HepG2 (cell line): ENCODE results near the gene TNFAIP1. TPM values are rescaled to one million over a fixed set of nuclear protein-coding genes. Genes with fewer than 3 reads are reported as not detected.

ENCODE experiments used
- ATAC-seq: fragments of 200-7000 bp; cut with Tn5 transposase; 3 replicates; pipeline ENCODE4 v1.9.1; 2020; ENCODE audit warnings: mild to moderate bottlenecking, moderate library complexity
- BruUV-seq: library from RNA; stranded (reverse); fragments of 400-500 nt; replicated peaks from 2 replicates; lab custom pipeline; 2021; lab: Mats Ljungman, UMichigan
- CTCF ChIA-PET: fragments of 300-600 bp; formaldehyde crosslinking; extraction: SDS; loops from one replicate; lab custom pipeline; 2021; ENCODE audit warnings: low total read pairs, inconsistent platforms, low intra/inter-chr PET ratio; lab: Yijun Ruan, JAX
- POLR2A ChIA-PET: fragments of 350-600 bp; sonication (Branson Sonifier 250); formaldehyde crosslinking; loops from one replicate; lab custom pipeline; 2020; ENCODE audit warnings: antibody characterized with exemption, inconsistent platforms; lab: Yijun Ruan, JAX
- DNase-seq: peaks from one replicate; pipeline ENCODE4 v3.0.0-alpha.2; 2015; ENCODE audit warnings: low spot score
- FAIRE-seq: peaks from 3 replicates; lab custom pipeline; 2011; peaks lifted over from hg19 to GRCh38; lab: Jason Lieb, UNC
- H2AFZ ChIP-seq: one replicate; pipeline ENCODE4 v1.6.1; 2011; ENCODE audit warnings: low read length, inconsistent platforms
- H3K27ac ChIP-seq: fragments of 300-600 bp; 3 replicates; pipeline ENCODE4 v1.8.0; 2011; ENCODE audit warnings: mixed run types, mild to moderate bottlenecking, mixed read lengths, low read length, inconsistent platforms; ENCODE audit not compliant: insufficient read depth; ENCODE audit errors: extremely low read length
- H3K27me3 ChIP-seq, 2 experiments: fragments of 200-600 bp in 1 of 2; 2 replicates in 1 of 2; 3 replicates in 1 of 2; pipeline versions ENCODE4 v1.6.0 to v1.8.0; 2011; ENCODE audit warnings: low read length in 2 of 2, mild to moderate bottlenecking in 2 of 2, moderate library complexity in 2 of 2, inconsistent platforms in 1 of 2; ENCODE audit not compliant: insufficient read depth in 2 of 2, control insufficient read depth in 1 of 2
- H3K36me3 ChIP-seq, 2 experiments: fragments of 200-600 bp in 1 of 2; replicated peaks in 1 of 2; 2 replicates in 1 of 2; 3 replicates in 1 of 2; pipeline versions ENCODE4 v1.5.1 to v1.8.0; 2011; ENCODE audit warnings: low read length in 2 of 2, inconsistent platforms in 1 of 2; ENCODE audit not compliant: insufficient read depth in 2 of 2, control insufficient read depth in 1 of 2
- H3K4me1 ChIP-seq: 2 replicates; pipeline ENCODE4 v1.5.1; 2012; ENCODE audit warnings: low read length, inconsistent platforms; ENCODE audit not compliant: insufficient read depth
- H3K4me2 ChIP-seq: 2 replicates; pipeline ENCODE4 v1.6.0; 2011; ENCODE audit warnings: low read depth, low read length, inconsistent platforms
- H3K4me3 ChIP-seq, 3 experiments: fragments of 200-600 bp in 1 of 3; sonication (generic), shearing (Covaris generic) in 1 of 3; replicated peaks in 1 of 3; 2 replicates each; pipeline ENCODE4 v1.5.1; 2011 to 2016; ENCODE audit warnings: low read length in 3 of 3, inconsistent platforms in 2 of 3, low read depth in 2 of 3, mild to moderate bottlenecking in 2 of 3, control low read depth in 1 of 3, mixed read lengths in 1 of 3; ENCODE audit not compliant: insufficient read depth in 1 of 3
- H3K79me2 ChIP-seq: one replicate; pipeline ENCODE4 v1.6.1; 2011; ENCODE audit warnings: low read length, inconsistent platforms; ENCODE audit not compliant: insufficient read depth
- H3K9ac ChIP-seq: 2 replicates; pipeline ENCODE4 v1.6.0; 2011; ENCODE audit warnings: mild to moderate bottlenecking, low read depth, low read length, inconsistent platforms; ENCODE audit not compliant: insufficient read depth
- H3K9me3 ChIP-seq: 2 replicates; pipeline ENCODE4 v1.5.1; 2012; ENCODE audit warnings: mild to moderate bottlenecking, low read length
- H4K20me1 ChIP-seq: 2 replicates; pipeline ENCODE4 v1.6.0; 2011; ENCODE audit warnings: inconsistent platforms, mild to moderate bottlenecking, low read length, moderate library complexity; ENCODE audit not compliant: insufficient read depth
- GABPA ChIP-seq, 2 experiments: IDR thresholded peaks; 2 replicates each; pipeline ENCODE4 v1.6.1; 2011 to 2016; ENCODE audit warnings: low read depth in 2 of 2, low read length in 1 of 2, missing biosample characterization in 1 of 2, missing genetic modification characterization in 1 of 2
- HOXA7 ChIP-seq: sonication (generic); formaldehyde crosslinking; IDR thresholded peaks from 2 replicates; pipeline ENCODE4 v1.8.1; 2022; ENCODE audit warnings: mild to moderate bottlenecking, missing genetic modification reagents, moderate library complexity
- IRF9 ChIP-seq: sonication (generic); formaldehyde crosslinking; IDR thresholded peaks from 2 replicates; pipeline ENCODE4 v1.8.0; 2022; ENCODE audit warnings: missing genetic modification reagents, mild to moderate bottlenecking, borderline replicate concordance
- KAT8 ChIP-seq: IDR thresholded peaks from 2 replicates; pipeline ENCODE4 v1.6.1; 2016; ENCODE audit warnings: missing genetic modification reagents, missing compliant biosample characterization
- PBX3 ChIP-seq: sonication (generic); formaldehyde crosslinking; IDR thresholded peaks from 2 replicates; pipeline ENCODE4 v1.8.1; 2023; ENCODE audit warnings: missing genetic modification reagents, inconsistent platforms, borderline replicate concordance
- PHF8 ChIP-seq: sonication (generic); formaldehyde crosslinking; IDR thresholded peaks from 2 replicates; pipeline ENCODE4 v1.5.0; 2020; ENCODE audit warnings: missing genetic modification reagents
- TEAD3 ChIP-seq: optimal IDR thresholded peaks from 2 replicates; pipeline ENCODE3; 2016; ENCODE audit warnings: borderline replicate concordance
- ZNF121 ChIP-seq: sonication (generic); formaldehyde crosslinking; IDR thresholded peaks from 2 replicates; pipeline ENCODE4 v1.5.0; 2020; ENCODE audit warnings: mild to moderate bottlenecking, missing genetic modification reagents
- ZNF280D ChIP-seq: sonication (generic); formaldehyde crosslinking; IDR thresholded peaks from 2 replicates; pipeline ENCODE4 v1.5.1; 2020; ENCODE audit warnings: mild to moderate bottlenecking, missing genetic modification reagents
- ZNF609 ChIP-seq: sonication (generic); formaldehyde crosslinking; IDR thresholded peaks from 2 replicates; pipeline ENCODE4 v1.4.0; 2020; ENCODE audit warnings: mild to moderate bottlenecking, missing genetic modification reagents, borderline replicate concordance
- WGBS: methylation state at CpG from one replicate; pipeline ENCODE4 v1.1.6; 2017; ENCODE audit warnings: low lambda C conversion rate; 5-methylcytosine and 5-hydroxymethylcytosine counted together
- in situ Hi-C: cut with HindIII; loops from 2 replicates; pipeline ENCODE4 v1.10.0; 2017; ENCODE audit warnings: low pct_unique_long_range_greater_than_20kb; ENCODE audit not compliant: extremely low pct_ligation_motif_present
- intact Hi-C: fragments of 100-400 bp; cut with micrococcal nuclease; formaldehyde crosslinking; loops from one replicate; pipeline ENCODE4 v1.10.0; 2022; ENCODE audit not compliant: unreplicated experiment
- polyA plus RNA-seq, 8 experiments: library from polyadenylated mRNA; depleted of rRNA in 3 of 8; stranded (reverse) in 7 of 8; unstranded in 1 of 8; fragments of >200 nt; fragmentation: Illumina TruSeq in 4 of 8; extraction: Trizol in 4 of 8; gene quantifications; 2 replicates each; pipeline versions ENCODE4 v1.2.1 to v1.2.3, GENCODE V29; 2011 to 2016; ENCODE audit warnings: low read depth in 4 of 8, missing spikeins in 1 of 8, mixed read lengths in 1 of 8; ENCODE audit not compliant: insufficient read depth in 1 of 8
- total RNA-seq, 5 experiments: library from RNA; depleted of rRNA; stranded (reverse); fragments of >200 nt; fragmentation: Illumina TruSeq; extraction: Trizol; gene quantifications; 2 replicates each; pipeline ENCODE4 v1.2.3, GENCODE V29; 2016; ENCODE audit warnings: low read depth in 1 of 5

TNFAIP1 gene
- total and polyA plus RNA-seq, 2 of the 13 experiments (the other 11 are each of a cell fraction or from before 2014, with no cell fraction given) = 17.5 to 40.6 TPM

GRCh38 chr17:28335959-28336871 lies 654 bp downstream of the TNFAIP1 start:
- H3K27ac ChIP-seq = peak overlapping the region; percentile 72
- TSS peak; percentile 73 for BruUV-seq
- H3K4me2 ChIP-seq = peak overlapping the region; percentile 80
- no peak overlapping the region for H2AFZ ChIP-seq
- CTCF ChIA-PET = no interaction called here
- FAIRE-seq (peak; percentile 37), DNase-seq (peak; percentile 82), ATAC-seq (peak; percentile 36)
- H3K9me3 ChIP-seq = no peaks in the 10 kb centered on the region
- POLR2A ChIA-PET = interaction anchor here (1.0 to 2.5 kb wide), 18 partner anchors 9 to 615 kb away, joined by 3 to 68 read pairs (median 6); partner anchors contain the start of genes ALDOC, PHF12, POLDIP2 and SLC46A1
- 8% methylated on average over 26 of the region's 29 CpGs for WGBS
- H3K9ac ChIP-seq = peak overlapping the region; percentile 89
- no peaks in the 10 kb centered on the region; a peak in 1 of 5 replicates for H3K27me3 ChIP-seq
- intact Hi-C loops (loop anchor here (1.0 kb wide), 1 partner anchor 34 kb away; the partner anchor contains the start of gene VTN), in situ Hi-C loops (no loop called here)
- H4K20me1 ChIP-seq = no peaks in the 10 kb centered on the region; the same call in 1 of the 2 replicates
- H3K4me1 ChIP-seq = peaks cover 46% of the 10 kb centered on the region
- H3K4me3 ChIP-seq = peak overlapping the region; percentile 85 to 94 (median 92)
- H3K36me3 ChIP-seq = peaks cover 8 to 18% of the 10 kb centered on the region in 2 experiments; a peak in 4 of 5 replicates
- H3K79me2 ChIP-seq = peaks cover 55% of the 10 kb centered on the region
- TF ChIP-seq GABPA (IDR thresholded peaks at IDR 0.05; ENCODE audit: low read depth, low read length) (no peak; the same call in 1 of the 2 replicates), GABPA (CRISPR knock-in tag; IDR thresholded peaks at IDR 0.05; ENCODE audit: low read depth) (0 out of 2 replicates have a peak, but pooled peaks have one; percentile 27), IRF9 (CRISPR knock-in tag) (0 out of 2 replicates have a peak, but pooled peaks have one; percentile 25), ZNF280D (CRISPR knock-in tag) (0 out of 2 replicates have a peak, but pooled peaks have one; percentile 36), PHF8 (CRISPR knock-in tag) (no peak), TEAD3 (CRISPR knock-in tag) (peak; percentile 91), ZNF609 (CRISPR knock-in tag) (no peak), PBX3 (CRISPR knock-in tag) (no peak), ZNF121 (CRISPR knock-in tag) (0 out of 2 replicates have a peak, but pooled peaks have one; percentile 15), KAT8 (CRISPR knock-in tag) (no peak), HOXA7 (no peak)
